ENCODE results near the gene MRPL48. TPM values are rescaled to one million over a fixed set of nuclear protein-coding genes. Genes with fewer than 3 reads are reported as not detected.

MRPL48 gene
- total and polyA plus RNA-seq, 2 donors (not counting 1 experiment from before 2014, with no cell fraction given): 19.1 to 28.3 TPM

DNA sequence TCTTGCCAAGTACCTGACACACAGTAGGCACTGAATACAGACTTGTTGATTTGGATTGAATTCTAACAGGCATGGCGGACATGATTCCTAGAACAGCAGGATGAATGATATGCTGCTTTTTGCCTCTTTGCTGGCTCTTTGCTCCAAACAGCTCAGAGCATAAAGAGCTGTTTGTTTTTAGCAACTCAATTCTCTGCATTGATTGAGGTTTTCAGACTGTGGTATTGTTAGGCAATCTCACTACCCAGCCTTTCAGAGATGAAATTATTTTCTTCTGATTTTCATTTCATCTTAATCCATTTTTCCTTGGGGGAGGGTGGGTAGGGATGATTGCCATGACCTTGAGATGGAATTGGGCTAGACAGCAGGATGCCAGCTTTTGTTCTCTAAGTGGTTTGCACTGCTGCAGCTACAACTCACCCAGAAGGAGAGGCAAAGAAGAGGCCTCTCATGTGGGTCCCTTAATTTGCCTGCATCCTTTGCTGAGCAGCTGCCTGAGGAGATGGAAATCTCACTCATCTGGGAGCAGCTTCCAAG, 68.4 kb downstream of the MRPL48 start:
- intact Hi-C loops (cut with micrococcal nuclease): no loop called here
- H3K9me3 ChIP-seq (ENCODE audit: control extremely low read depth in 1 of 3, control insufficient read depth in 2 of 3, insufficient read depth in 1 of 3, low read length in 2 of 3): no peaks in the 10 kb centered on the region
- Mint-ChIP-seq H3K9me3 (ENCODE audit: insufficient read depth) (no peaks in the 10 kb centered on the region), H3K27ac (no peak overlapping the region), H3K4me1 (no peaks in the 10 kb centered on the region), H3K4me3 (no peak overlapping the region), H3K27me3 (no peaks in the 10 kb centered on the region)
- 100% methylated on average over 1 of the region's 1 CpG for WGBS (ENCODE audit: insufficient coverage)
- peaks cover 3 to 5% of the 10 kb centered on the region in 2 experiments for H3K36me3 ChIP-seq (replicated peaks in 1 of 2; ENCODE audit: control extremely low read depth in 1 of 2, control insufficient read depth in 1 of 2, extremely low read depth in 1 of 2, insufficient read depth in 2 of 2, low read length in 1 of 2)
- no peak for ATAC-seq (ENCODE audit: low read depth)
- H3K4me2 ChIP-seq (replicated peaks; ENCODE audit: low read depth, low read length, poor library complexity, severe bottlenecking): no peak overlapping the region
- H3K27me3 ChIP-seq (replicated peaks in 1 of 4; ENCODE audit: control extremely low read depth in 1 of 4, control insufficient read depth in 3 of 4, insufficient read depth in 4 of 4, low read length in 3 of 4): no peaks in the 10 kb centered on the region
- no peaks in the 10 kb centered on the region for H3K4me1 ChIP-seq (ENCODE audit: control insufficient read depth in 2 of 2, insufficient read depth in 2 of 2, low read length in 2 of 2)
- CTCF ChIA-PET: interaction anchor here (0.5 kb wide), 1 partner anchor 12 kb away, joined by 3 read pairs; no protein-coding TSS in a partner anchor
- no peaks in the 10 kb centered on the region for H4K20me1 ChIP-seq (ENCODE audit: control insufficient read depth, insufficient read depth, low read length, poor library complexity, severe bottlenecking)
- no peak for DNase-seq
- H3K4me3 ChIP-seq (ENCODE audit: control extremely low read depth in 1 of 5, extremely low read depth in 1 of 5, insufficient read depth in 1 of 5, low read depth in 2 of 5, low read length in 4 of 5): no peak overlapping the region
- no peak overlapping the region for H3K27ac ChIP-seq (ENCODE audit: low read length in 2 of 2)
- no peak for TF ChIP-seq CTCF (IDR thresholded peaks at IDR 0.05)
- TF ChIP-seq EZH2 (IDR thresholded peaks at IDR 0.05; ENCODE audit: borderline replicate concordance, insufficient read depth, low read depth, low read length, poor library complexity, severe bottlenecking): no peak
- POLR2A ChIA-PET: no interaction called here
- H3K9ac ChIP-seq (ENCODE audit: low read length): no peak overlapping the region
- no peak overlapping the region for H2AFZ ChIP-seq (ENCODE audit: insufficient read depth, low read depth, low read length, poor library complexity, severe bottlenecking)
- no peaks in the 10 kb centered on the region for H3K79me2 ChIP-seq (ENCODE audit: control insufficient read depth, insufficient read depth, low read length)

- TF ChIP-seq EZH2 (IDR thresholded peaks at IDR 0.05; ENCODE audit: borderline replicate concordance, insufficient read depth, low read depth, low read length, poor library complexity, severe bottlenecking) (no peak), CTCF (IDR thresholded peaks at IDR 0.05) (no peak)
- H3K4me3 ChIP-seq (ENCODE audit: control extremely low read depth in 1 of 5, extremely low read depth in 1 of 5, insufficient read depth in 1 of 5, low read depth in 2 of 5, low read length in 4 of 5): no peak overlapping the region
- no peak for ATAC-seq (ENCODE audit: low read depth)
- Mint-ChIP-seq H3K9me3 (ENCODE audit: insufficient read depth) (no peaks in the 10 kb centered on the region), H3K27me3 (no peaks in the 10 kb centered on the region), H3K4me1 (no peaks in the 10 kb centered on the region), H3K4me3 (no peak overlapping the region), H3K27ac (no peak overlapping the region)
- H3K9me3 ChIP-seq (ENCODE audit: control extremely low read depth in 1 of 3, control insufficient read depth in 2 of 3, insufficient read depth in 1 of 3, low read length in 2 of 3): no peaks in the 10 kb centered on the region
- H3K79me2 ChIP-seq (ENCODE audit: control insufficient read depth, insufficient read depth, low read length): no peaks in the 10 kb centered on the region
- ChIA-PET CTCF (interaction anchor here (0.7 kb wide), 1 partner anchor 380 kb away, joined by 3 read pairs; no protein-coding TSS in a partner anchor), POLR2A (interaction anchor here (1.0 kb wide), 1 partner anchor 10 kb away, joined by 3 read pairs; no protein-coding TSS in a partner anchor)
- H2AFZ ChIP-seq (ENCODE audit: insufficient read depth, low read depth, low read length, poor library complexity, severe bottlenecking): no peak overlapping the region
- H3K27ac ChIP-seq (ENCODE audit: low read length in 2 of 2): no peak overlapping the region
- no peak overlapping the region for H3K9ac ChIP-seq (ENCODE audit: low read length)
- peaks cover 3 to 24% of the 10 kb centered on the region in 2 experiments for H3K36me3 ChIP-seq (replicated peaks in 1 of 2; ENCODE audit: control extremely low read depth in 1 of 2, control insufficient read depth in 1 of 2, extremely low read depth in 1 of 2, insufficient read depth in 2 of 2, low read length in 1 of 2)
- no peaks in the 10 kb centered on the region for H3K27me3 ChIP-seq (replicated peaks in 1 of 4; ENCODE audit: control extremely low read depth in 1 of 4, control insufficient read depth in 3 of 4, insufficient read depth in 4 of 4, low read length in 3 of 4)
- 100% methylated on average over 1 of the region's 2 CpGs for WGBS (ENCODE audit: insufficient coverage)
- H4K20me1 ChIP-seq (ENCODE audit: control insufficient read depth, insufficient read depth, low read length, poor library complexity, severe bottlenecking): no peaks in the 10 kb centered on the region
- no peaks in the 10 kb centered on the region for H3K4me1 ChIP-seq (ENCODE audit: control insufficient read depth in 2 of 2, insufficient read depth in 2 of 2, low read length in 2 of 2)
- intact Hi-C loops (cut with micrococcal nuclease): no loop called here
- no peak for DNase-seq
- H3K4me2 ChIP-seq (replicated peaks; ENCODE audit: low read depth, low read length, poor library complexity, severe bottlenecking): no peak overlapping the region
Observed at GRCh38 chr11:73859671-73860070, 72.0 kb downstream of the MRPL48 start.
